ENCODE results near the gene SAP30BP. TPM values are rescaled to one million over a fixed set of nuclear protein-coding genes. Genes with fewer than 3 reads are reported as not detected.

SAP30BP gene
- polyA plus RNA-seq, 1 donor, result 70.7 TPM

DNA sequence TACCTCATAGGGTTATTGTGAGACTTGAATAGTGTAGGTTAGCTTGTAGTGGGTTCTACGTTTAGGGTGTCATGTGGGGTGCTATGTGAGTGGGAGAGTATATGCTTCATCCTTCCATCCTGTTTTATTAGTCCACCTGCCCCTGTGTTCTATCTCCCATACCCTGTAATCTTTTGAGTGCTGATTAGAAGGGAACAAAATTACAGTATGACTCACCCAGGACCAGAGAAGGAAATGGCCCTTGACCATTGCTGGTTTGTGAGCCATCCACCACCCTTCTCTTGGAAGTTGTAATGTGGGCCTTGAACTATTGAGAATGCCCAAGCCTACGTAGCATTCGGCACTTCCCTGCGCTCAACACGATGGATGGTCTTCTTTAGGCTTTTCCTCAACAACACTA, 17.1 kb downstream of the SAP30BP start:
- H3K4me3 ChIP-seq (ENCODE audit: low read length), result no peak overlapping the region
- peak; percentile 58 to 81 for DNase-seq
- H3K4me1 ChIP-seq (ENCODE audit: control insufficient read depth, insufficient read depth, low read length), result peaks cover 33% of the 10 kb centered on the region
- H3K27ac ChIP-seq (ENCODE audit: low read length), result peak overlapping the region; percentile 86
- no peaks in the 10 kb centered on the region for H3K9me3 ChIP-seq (ENCODE audit: control insufficient read depth, low read depth, low read length)
- H3K36me3 ChIP-seq (ENCODE audit: control insufficient read depth, insufficient read depth, low read length), result peaks cover 25% of the 10 kb centered on the region
- H3K27me3 ChIP-seq (ENCODE audit: control insufficient read depth, insufficient read depth, low read length), result no peaks in the 10 kb centered on the region
- no CpG with 5 or more reads among the region's 5 CpGs for WGBS (ENCODE audit: insufficient coverage, low lambda C conversion rate)

DNA sequence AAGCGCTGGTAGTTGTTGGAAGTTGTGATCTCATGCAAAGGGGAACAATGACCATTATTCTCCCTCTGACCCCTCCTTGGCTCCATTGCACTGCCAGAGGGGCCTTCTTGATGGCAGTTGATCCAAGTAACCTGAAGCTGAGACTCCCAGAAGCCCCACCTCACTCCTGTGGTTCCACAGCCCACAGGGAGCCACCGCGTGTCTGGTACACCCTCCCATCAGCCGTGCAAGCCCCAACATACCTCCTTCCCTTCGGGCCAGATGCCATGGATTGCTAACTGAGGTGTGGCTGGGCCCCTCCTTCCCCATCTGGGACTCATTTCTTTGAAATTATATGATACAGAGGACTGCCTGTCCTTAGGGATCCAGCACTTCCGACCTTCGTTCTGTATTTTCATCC, 17.8 kb downstream of the SAP30BP start:
- Histone ChIP-seq H3K27me3 (ENCODE audit: control insufficient read depth, insufficient read depth, low read length) (no peaks in the 10 kb centered on the region), H3K4me1 (ENCODE audit: control insufficient read depth, insufficient read depth, low read length) (peaks cover 30% of the 10 kb centered on the region), H3K9me3 (ENCODE audit: control insufficient read depth, low read depth, low read length) (no peaks in the 10 kb centered on the region), H3K4me3 (ENCODE audit: low read length) (no peak overlapping the region), H3K27ac (ENCODE audit: low read length) (peak overlapping the region; percentile 86), H3K36me3 (ENCODE audit: control insufficient read depth, insufficient read depth, low read length) (peaks cover 22% of the 10 kb centered on the region)
- DNase-seq, result peak in 1 of 2 donors; percentile 41
- no CpG with 5 or more reads among the region's 7 CpGs for WGBS (ENCODE audit: insufficient coverage, low lambda C conversion rate)

DNA sequence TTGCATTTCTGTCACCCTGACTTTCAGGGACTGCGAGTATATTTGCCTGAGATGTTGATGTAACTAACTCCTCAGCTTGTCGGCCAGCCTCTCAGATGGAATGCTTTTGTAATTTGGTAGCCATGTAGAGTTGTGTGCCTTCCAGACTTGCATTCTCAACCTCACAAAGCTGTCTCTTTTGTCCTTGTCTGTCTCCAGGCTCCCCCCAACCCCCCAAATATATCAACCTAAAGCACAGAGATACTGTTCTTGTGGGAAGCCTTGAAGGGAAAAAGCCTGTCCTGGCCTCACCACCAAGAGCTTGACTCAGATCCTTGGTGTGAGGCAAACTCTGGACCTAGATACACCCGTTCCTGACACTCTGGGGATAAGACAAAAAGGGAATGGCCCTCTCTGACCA, 18.4 kb downstream of the SAP30BP start:
- Histone ChIP-seq H3K36me3 (ENCODE audit: control insufficient read depth, insufficient read depth, low read length) (peaks cover 22% of the 10 kb centered on the region), H3K9me3 (ENCODE audit: control insufficient read depth, low read depth, low read length) (no peaks in the 10 kb centered on the region), H3K4me1 (ENCODE audit: control insufficient read depth, insufficient read depth, low read length) (peaks cover 30% of the 10 kb centered on the region), H3K4me3 (ENCODE audit: low read length) (no peak overlapping the region), H3K27me3 (ENCODE audit: control insufficient read depth, insufficient read depth, low read length) (no peaks in the 10 kb centered on the region), H3K27ac (ENCODE audit: low read length) (peak overlapping the region; percentile 86)
- WGBS (ENCODE audit: insufficient coverage, low lambda C conversion rate), result no CpG with 5 or more reads among the region's 3 CpGs
- DNase-seq, result no peak

DNA sequence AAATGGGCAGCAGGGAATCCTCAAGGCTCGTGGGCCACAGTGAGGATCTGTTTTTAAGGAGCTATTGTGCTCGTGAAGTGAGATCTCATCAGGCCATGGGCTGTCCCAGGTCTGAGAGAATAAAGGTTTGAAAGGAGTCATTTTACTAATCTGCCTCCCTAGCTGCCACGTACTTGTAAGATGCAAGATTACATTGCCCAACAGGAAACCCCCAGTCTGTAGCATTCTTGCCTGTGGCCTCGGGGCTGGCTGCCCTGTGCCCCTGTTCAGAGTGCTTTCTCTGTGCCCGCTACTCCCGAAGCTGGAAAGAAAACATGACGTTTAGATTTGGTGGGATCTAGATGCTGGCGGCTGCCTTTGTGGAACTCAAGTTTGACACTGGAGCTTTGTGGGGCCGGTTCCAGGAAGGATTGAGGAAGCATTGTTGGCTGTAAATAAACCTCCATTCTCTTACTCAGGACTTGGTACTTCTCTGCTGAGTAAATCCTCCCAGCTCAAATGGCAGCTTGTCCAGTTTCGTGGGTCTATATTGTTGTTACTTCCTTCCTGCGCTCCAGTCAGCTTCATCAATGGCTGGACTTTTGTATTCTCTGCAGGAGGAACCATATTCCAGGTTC, 21.2 kb downstream of the SAP30BP start:
- Histone ChIP-seq H3K27me3 (ENCODE audit: control insufficient read depth, insufficient read depth, low read length) (no peaks in the 10 kb centered on the region), H3K4me3 (ENCODE audit: low read length) (no peak overlapping the region), H3K36me3 (ENCODE audit: control insufficient read depth, insufficient read depth, low read length) (peaks cover 42% of the 10 kb centered on the region), H3K9me3 (ENCODE audit: control insufficient read depth, low read depth, low read length) (no peaks in the 10 kb centered on the region), H3K27ac (ENCODE audit: low read length) (no peak overlapping the region), H3K4me1 (ENCODE audit: control insufficient read depth, insufficient read depth, low read length) (peaks cover 25% of the 10 kb centered on the region)
- WGBS (ENCODE audit: insufficient coverage, low lambda C conversion rate), result no CpG with 5 or more reads among the region's 11 CpGs
- DNase-seq, result no peak

DNA sequence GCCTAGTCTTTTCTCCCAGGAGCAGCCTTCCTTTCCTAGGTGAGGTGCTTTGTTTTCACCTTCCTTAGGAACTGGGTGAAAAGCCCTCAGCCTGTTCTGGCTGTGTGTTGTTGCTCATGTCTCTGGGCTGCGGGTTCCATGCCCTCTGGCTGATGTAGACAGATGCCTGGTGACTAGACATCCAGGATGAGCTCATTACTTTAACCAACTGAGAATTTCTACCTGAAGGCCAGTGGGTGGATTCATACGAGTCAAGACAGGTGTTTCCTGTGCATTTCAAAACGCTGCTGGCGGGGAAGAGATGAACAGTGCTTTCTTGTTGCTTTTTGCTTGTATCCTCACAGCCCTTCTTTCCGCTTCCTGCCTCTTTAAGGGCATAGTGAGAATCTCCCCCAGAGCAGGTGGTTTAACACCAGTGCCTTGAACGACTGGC, 22.3 kb downstream of the SAP30BP start:
- Histone ChIP-seq H3K27me3 (ENCODE audit: control insufficient read depth, insufficient read depth, low read length) (no peaks in the 10 kb centered on the region), H3K4me3 (ENCODE audit: low read length) (no peak overlapping the region), H3K9me3 (ENCODE audit: control insufficient read depth, low read depth, low read length) (no peaks in the 10 kb centered on the region), H3K27ac (ENCODE audit: low read length) (no peak overlapping the region), H3K36me3 (ENCODE audit: control insufficient read depth, insufficient read depth, low read length) (peaks cover 51% of the 10 kb centered on the region), H3K4me1 (ENCODE audit: control insufficient read depth, insufficient read depth, low read length) (peaks cover 15% of the 10 kb centered on the region)
- DNase-seq, result no peak
- WGBS (ENCODE audit: insufficient coverage, low lambda C conversion rate), result 83% methylated on average over 2 of the region's 6 CpGs

DNA sequence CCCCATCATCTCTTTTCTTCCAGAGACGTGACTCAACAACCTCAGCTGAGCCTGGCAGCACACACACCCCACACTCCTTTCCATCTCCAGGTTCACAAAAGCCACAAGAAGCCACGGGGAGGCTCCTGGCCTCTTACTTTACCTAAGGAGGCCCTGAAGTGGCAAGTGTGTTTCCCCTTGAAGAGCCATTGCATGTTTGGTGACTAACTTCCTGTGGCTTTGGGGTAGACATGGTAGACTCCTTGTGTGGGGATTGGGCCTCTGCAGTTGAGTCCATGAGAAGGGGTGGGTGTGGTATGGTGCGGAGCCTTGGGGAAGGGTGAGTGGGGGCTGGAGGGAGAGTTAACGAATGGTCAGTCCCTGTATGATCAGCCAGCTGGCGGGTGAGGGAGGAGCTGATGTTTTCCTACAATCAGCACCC, 24.2 kb downstream of the SAP30BP start:
- WGBS (ENCODE audit: insufficient coverage, low lambda C conversion rate), result no CpG with 5 or more reads among the region's 5 CpGs
- Histone ChIP-seq H3K27me3 (ENCODE audit: control insufficient read depth, insufficient read depth, low read length) (no peaks in the 10 kb centered on the region), H3K9me3 (ENCODE audit: control insufficient read depth, low read depth, low read length) (no peaks in the 10 kb centered on the region), H3K27ac (ENCODE audit: low read length) (no peak overlapping the region), H3K36me3 (ENCODE audit: control insufficient read depth, insufficient read depth, low read length) (peaks cover 65% of the 10 kb centered on the region), H3K4me1 (ENCODE audit: control insufficient read depth, insufficient read depth, low read length) (peaks cover 6% of the 10 kb centered on the region), H3K4me3 (ENCODE audit: low read length) (no peak overlapping the region)
- no peak for DNase-seq

DNA sequence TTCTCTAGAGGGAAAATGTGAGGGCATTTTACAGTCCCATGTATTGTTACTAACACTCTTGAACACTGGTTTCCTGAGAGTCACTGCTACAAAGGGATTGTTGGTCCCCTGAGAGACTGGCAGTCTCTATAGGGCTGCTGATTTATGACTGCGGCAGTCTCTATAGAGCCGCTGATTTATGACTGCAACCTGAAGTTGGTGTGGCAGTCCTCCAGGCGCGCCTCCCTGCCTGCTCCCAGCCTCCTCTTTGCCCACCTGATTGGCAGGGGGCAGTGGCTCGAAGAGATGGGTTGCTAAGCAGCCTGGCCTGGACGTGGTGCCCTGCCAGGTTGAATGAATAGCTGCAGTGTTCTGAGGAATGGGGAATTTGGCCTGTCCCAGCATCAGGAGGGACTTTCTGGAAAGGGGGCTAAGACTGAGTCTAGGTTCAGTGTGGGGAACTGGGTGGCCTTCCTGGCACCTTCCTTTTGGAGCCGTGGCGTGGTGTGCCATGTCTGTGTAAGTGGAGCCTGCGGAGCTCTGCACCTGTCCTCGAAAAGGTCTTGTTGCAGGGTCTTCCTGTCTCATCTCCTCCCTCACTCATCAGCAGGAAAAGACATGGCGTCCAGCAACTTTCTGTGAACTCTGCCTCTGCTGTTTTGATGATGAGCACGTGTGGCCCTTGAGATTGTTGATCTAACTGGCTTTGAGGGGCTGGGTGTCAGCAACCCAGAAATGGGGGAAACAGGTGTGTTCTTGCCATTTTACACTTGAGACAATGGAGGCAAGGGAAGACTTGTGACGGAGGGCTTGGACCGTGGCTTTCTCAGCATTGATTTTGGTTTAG, 24.9 kb downstream of the SAP30BP start:
- Histone ChIP-seq H3K27ac (ENCODE audit: low read length) (no peak overlapping the region), H3K9me3 (ENCODE audit: control insufficient read depth, low read depth, low read length) (peaks cover 3% of the 10 kb centered on the region), H3K4me3 (ENCODE audit: low read length) (no peak overlapping the region), H3K36me3 (ENCODE audit: control insufficient read depth, insufficient read depth, low read length) (peaks cover 65% of the 10 kb centered on the region), H3K4me1 (ENCODE audit: control insufficient read depth, insufficient read depth, low read length) (peaks cover 10% of the 10 kb centered on the region), H3K27me3 (ENCODE audit: control insufficient read depth, insufficient read depth, low read length) (no peaks in the 10 kb centered on the region)
- WGBS (ENCODE audit: insufficient coverage, low lambda C conversion rate), result no CpG with 5 or more reads among the region's 14 CpGs
- DNase-seq, result no peak

DNA sequence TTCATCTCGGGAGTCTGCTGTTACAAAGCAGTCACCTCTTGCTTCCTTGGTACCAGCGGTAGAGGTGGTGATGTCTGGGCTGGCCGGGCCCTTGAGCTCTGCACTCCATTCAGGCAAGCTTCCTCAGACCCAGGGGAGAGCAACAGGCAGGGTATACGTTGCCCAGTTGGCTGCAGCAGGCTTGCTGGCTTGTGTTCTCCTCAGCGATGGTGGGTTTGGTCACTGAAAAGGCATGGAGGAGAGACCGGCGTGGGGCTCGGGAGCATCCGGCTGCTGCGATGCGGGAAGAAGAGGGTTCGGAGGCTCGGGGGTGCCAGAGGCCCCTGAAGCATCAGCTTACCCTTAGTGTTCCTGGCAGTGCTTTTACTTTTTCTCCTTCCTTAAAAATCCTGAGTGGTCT, 25.8 kb downstream of the SAP30BP start:
- WGBS (ENCODE audit: insufficient coverage, low lambda C conversion rate), result no CpG with 5 or more reads among the region's 13 CpGs
- peaks cover 3% of the 10 kb centered on the region for H3K9me3 ChIP-seq (ENCODE audit: control insufficient read depth, low read depth, low read length)
- H3K27ac ChIP-seq (ENCODE audit: low read length), result no peak overlapping the region
- peaks cover 61% of the 10 kb centered on the region for H3K36me3 ChIP-seq (ENCODE audit: control insufficient read depth, insufficient read depth, low read length)
- peaks cover 20% of the 10 kb centered on the region for H3K4me1 ChIP-seq (ENCODE audit: control insufficient read depth, insufficient read depth, low read length)
- no peaks in the 10 kb centered on the region for H3K27me3 ChIP-seq (ENCODE audit: control insufficient read depth, insufficient read depth, low read length)
- H3K4me3 ChIP-seq (ENCODE audit: low read length), result no peak overlapping the region
- no peak for DNase-seq

DNA sequence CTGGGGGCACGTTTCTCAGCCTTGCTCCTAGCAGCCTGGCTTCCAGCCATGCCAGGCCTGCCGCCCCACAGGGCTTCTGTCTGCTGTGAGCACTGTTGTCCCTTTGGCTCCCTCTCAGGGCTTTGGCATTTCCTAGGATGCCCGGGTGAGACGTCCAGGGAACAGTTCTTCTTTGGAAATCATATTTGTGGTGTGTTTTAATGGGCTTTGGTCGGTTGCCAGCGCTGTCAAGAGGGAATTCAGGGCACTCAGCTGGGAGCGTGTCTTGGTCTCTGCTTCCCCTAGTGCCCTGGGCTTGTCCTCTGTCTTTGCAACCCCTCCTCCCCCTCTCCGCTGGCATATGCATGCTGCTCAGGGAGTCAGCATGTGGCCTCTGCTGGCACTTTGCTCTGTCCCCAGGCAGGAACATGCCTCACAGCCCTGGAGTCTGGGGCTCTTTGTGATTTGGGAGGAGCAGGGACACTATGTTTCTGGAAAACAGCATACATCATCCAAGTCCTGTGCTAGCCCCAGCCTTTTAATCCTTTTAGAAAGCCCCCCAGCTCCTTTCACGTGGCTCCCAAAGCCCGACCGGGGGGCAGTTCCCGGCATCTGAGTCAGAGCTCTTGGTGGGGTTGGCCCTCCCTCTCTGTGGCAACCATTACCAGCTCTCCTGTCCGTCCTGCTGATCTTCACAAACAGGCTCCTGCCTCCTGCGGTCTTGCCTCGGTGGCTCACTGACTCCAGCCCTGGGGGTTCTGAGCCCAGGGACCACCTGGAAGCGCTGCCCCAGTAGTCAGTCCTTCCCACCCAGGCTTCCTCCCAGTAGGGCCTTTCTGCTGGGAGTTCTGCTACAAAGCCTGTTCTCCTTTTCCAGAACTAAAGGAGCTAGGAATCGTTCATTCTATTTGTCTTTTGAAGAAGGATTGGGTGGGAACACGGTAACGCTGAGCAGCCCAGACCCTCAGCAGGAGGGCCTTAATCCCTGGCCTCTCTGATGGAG, 26.7 kb downstream of the SAP30BP start:
- H3K4me3 ChIP-seq (ENCODE audit: low read length), result no peak overlapping the region
- no peak for DNase-seq
- no CpG with 5 or more reads among the region's 19 CpGs for WGBS (ENCODE audit: insufficient coverage, low lambda C conversion rate)
- peaks cover 7% of the 10 kb centered on the region for H3K9me3 ChIP-seq (ENCODE audit: control insufficient read depth, low read depth, low read length)
- H3K4me1 ChIP-seq (ENCODE audit: control insufficient read depth, insufficient read depth, low read length), result peaks cover 28% of the 10 kb centered on the region
- H3K27me3 ChIP-seq (ENCODE audit: control insufficient read depth, insufficient read depth, low read length), result no peaks in the 10 kb centered on the region
- H3K36me3 ChIP-seq (ENCODE audit: control insufficient read depth, insufficient read depth, low read length), result peaks cover 58% of the 10 kb centered on the region
- H3K27ac ChIP-seq (ENCODE audit: low read length), result no peak overlapping the region

DNA sequence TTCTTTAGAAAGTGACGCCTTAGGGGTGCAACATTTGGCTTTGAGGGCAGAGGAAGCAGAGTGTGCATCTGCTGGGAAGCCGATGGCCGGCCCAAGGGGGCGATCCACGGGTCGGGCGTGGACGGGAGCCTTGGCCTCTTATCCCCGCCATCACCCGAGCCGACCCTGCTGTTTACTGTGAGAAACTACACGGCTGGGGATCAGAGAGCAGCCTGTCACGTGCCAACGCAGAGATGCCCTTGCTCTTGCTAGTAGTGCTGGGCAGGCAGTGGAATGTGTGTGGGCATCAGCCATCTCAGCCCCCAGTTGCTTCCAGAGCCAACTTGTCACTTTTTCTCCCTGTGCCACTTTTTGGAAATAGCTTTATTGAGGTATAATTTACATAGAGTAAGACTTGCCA, 27.4 kb downstream of the SAP30BP start:
- Histone ChIP-seq H3K27me3 (ENCODE audit: control insufficient read depth, insufficient read depth, low read length) (no peaks in the 10 kb centered on the region), H3K9me3 (ENCODE audit: control insufficient read depth, low read depth, low read length) (peaks cover 7% of the 10 kb centered on the region), H3K4me1 (ENCODE audit: control insufficient read depth, insufficient read depth, low read length) (peaks cover 35% of the 10 kb centered on the region), H3K4me3 (ENCODE audit: low read length) (no peak overlapping the region), H3K27ac (ENCODE audit: low read length) (no peak overlapping the region), H3K36me3 (ENCODE audit: control insufficient read depth, insufficient read depth, low read length) (peaks cover 57% of the 10 kb centered on the region)
- WGBS (ENCODE audit: insufficient coverage, low lambda C conversion rate), result no CpG with 5 or more reads among the region's 14 CpGs
- DNase-seq, result peak in 1 of 2 donors; percentile 41
